PFSK-1 (cell line): ENCODE results near the gene RTP2.

Experiments used
- FOXP2 ChIP-seq: optimal IDR thresholded peaks from 2 replicates; pipeline ENCODE3; 2011; ENCODE audit warnings: borderline replicate concordance, control low read depth, inconsistent platforms; ENCODE audit not compliant: insufficient read depth; ENCODE audit errors: extremely low read length, extremely low read depth
- POLR2AphosphoS5 ChIP-seq: IDR thresholded peaks from 2 replicates; pipeline ENCODE4 v1.6.1; 2012; ENCODE audit warnings: low read depth, mild to moderate bottlenecking, control low read depth, low read length, moderate library complexity
- REST ChIP-seq, 2 experiments: IDR thresholded peaks; 2 replicates each; pipeline versions ENCODE4 v1.6.1 to v1.8.0; 2011 to 2012; ENCODE audit warnings: low read depth in 2 of 2, low read length in 2 of 2, control low read depth in 1 of 2, inconsistent platforms in 1 of 2, mild to moderate bottlenecking in 1 of 2, moderate library complexity in 1 of 2; ENCODE audit not compliant: insufficient read depth in 1 of 2
- SIN3A ChIP-seq: IDR thresholded peaks from 2 replicates; pipeline ENCODE4 v1.6.1; 2012; ENCODE audit warnings: mild to moderate bottlenecking, low read length, moderate library complexity, borderline replicate concordance; ENCODE audit not compliant: insufficient read depth
- TAF1 ChIP-seq: IDR thresholded peaks from 2 replicates; pipeline ENCODE4 v1.6.1; 2012; ENCODE audit warnings: low read length, control low read depth, borderline replicate concordance; ENCODE audit not compliant: insufficient read depth

RTP2 gene

GRCh38 chr3:187694801-187695200 is 7.6 kb downstream of the RTP2 start:
- TF ChIP-seq FOXP2 (no peak), TAF1 (no peak), REST (IDR thresholded peaks at IDR 0.05; ENCODE audit: insufficient read depth in 1 of 2, low read depth in 2 of 2, low read length in 2 of 2) (no peak), SIN3A (no peak), POLR2AphosphoS5 (no peak)

- TF ChIP-seq SIN3A: no peak
- TF ChIP-seq POLR2AphosphoS5: no peak
- TF ChIP-seq TAF1: no peak
- TF ChIP-seq FOXP2: no peak
- no peak for TF ChIP-seq REST (IDR thresholded peaks at IDR 0.05; ENCODE audit: insufficient read depth in 1 of 2, low read depth in 2 of 2, low read length in 2 of 2)
Measured at GRCh38 chr3:187693431-187693830, 8.9 kb downstream of the RTP2 start.

- TF ChIP-seq REST (IDR thresholded peaks at IDR 0.05; ENCODE audit: insufficient read depth in 1 of 2, low read depth in 2 of 2, low read length in 2 of 2) (no peak), TAF1 (no peak), FOXP2 (no peak), SIN3A (no peak), POLR2AphosphoS5 (no peak)
Measured at GRCh38 chr3:187689984-187690383, 12.4 kb downstream of the RTP2 start.

- no peak for TF ChIP-seq FOXP2
- TF ChIP-seq REST (IDR thresholded peaks at IDR 0.05; ENCODE audit: insufficient read depth in 1 of 2, low read depth in 2 of 2, low read length in 2 of 2): no peak
- no peak for TF ChIP-seq TAF1
- TF ChIP-seq POLR2AphosphoS5: no peak
- no peak for TF ChIP-seq SIN3A
Measured at GRCh38 chr3:187686621-187687273, 15.6 kb downstream of the RTP2 start.
